ENCODE data around the gene CDK11A. TPM values are rescaled to one million over a fixed set of nuclear protein-coding genes. Genes with fewer than 3 reads are reported as not detected.
"Not testable (repeated sequence)": the region's sequence is repeated elsewhere in the genome, so short reads cannot be mapped to it uniquely, and the experiment has no call there.

The CDK11A gene
- total RNA-seq, 1 experiment from 2014 or later, result 2.6 TPM

DNA sequence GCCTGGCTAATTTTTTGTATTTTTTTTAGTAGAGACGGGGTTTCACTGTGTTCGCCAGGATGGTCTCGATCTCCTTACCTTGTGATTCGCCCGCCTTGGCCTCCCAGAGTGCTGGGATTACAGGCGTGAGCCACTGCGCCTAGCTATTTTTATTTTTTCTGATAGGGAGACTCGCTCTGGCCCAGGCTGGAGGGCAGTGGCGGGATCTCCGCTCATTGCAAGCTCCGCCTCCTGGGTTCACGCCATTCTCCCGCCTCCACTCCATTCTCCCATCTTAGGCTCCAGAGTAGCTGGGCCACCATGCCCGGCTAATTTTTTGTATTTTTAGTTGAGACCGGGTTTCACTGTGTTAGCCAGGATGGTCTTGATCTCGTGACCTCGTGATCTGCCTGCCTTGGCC is 1.9 kb upstream of the CDK11A start:
- not testable (repeated sequence) for DNase-seq (ENCODE audit: low read depth)

DNA sequence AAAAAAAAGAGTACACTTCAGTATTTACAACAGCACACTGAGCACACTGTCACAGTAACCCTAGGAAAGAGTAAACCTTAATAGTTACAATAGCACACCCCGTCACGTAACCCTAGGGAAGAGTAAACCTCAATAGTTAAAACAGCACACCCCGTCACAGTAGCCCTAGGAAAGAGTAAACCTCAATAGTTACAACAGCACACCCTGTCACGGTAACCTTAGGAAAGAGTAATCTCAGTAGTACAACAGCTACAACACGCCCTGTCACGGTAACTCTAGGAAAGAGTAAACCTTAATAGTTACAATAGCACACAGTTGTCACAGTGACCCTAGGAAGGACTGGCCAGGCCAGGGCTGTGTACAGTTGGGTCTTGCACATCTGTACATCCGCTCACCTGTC is 3.0 kb downstream of the CDK11A start:
- DNase-seq (ENCODE audit: low read depth), result no peak

DNA sequence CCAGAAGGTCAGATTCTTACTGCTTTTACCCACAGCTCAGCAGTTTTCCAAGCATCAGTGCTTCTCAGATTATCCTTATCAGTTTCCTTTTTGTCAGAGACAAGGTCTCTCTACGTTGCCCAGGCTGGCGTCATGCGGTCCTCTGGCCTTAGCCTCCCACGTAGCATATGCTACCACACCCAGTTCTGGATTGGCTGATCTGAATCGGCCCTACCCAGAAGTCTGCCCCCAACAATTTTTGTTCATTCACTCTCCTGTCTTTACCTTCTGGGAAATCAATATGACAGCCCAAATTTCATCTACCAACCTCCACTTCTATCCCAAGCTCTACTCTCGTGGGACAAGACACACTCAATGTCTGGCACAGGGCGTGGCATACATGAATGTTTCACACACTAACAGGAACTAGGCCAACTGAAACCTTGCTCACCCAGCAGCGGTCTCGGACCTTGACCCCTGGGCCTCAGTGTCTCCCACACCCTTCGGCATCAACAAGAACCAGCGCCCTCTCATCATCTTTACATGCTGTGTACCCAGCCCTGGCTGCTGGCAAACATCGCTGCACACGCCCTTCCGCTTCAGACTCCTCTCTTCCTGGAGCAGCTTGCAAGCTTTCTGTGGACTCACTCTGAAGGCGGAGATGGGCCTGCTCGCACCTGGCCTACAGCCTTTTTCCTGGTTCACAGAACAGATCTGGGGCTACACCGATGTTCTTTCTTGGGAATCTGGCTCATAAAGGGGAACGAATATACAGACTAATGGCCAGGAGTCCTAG is 8.9 kb downstream of the CDK11A start:
- not testable (repeated sequence) for DNase-seq (ENCODE audit: low read depth)

DNA sequence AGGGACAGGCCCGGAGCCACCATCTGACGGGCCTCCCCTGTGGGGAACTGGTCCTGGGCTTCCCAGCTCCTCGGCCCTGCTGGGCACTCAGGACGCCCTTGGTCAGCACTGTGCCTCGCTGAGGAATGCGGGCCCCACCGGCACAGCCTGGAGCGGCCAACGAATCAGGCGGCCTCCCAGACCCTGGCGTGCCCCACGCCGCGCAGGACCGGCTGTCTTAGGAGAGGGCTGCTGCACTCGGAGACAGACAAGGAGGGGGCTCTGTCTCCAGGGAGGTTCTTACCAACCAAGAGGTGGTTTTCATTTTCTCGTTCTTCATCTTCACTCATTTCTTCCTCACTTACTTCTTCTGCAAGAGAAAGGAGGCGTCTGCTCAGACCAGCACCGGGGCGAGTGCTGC is 16.3 kb downstream of the CDK11A start:
- not testable (repeated sequence) for DNase-seq (ENCODE audit: low read depth)

DNA sequence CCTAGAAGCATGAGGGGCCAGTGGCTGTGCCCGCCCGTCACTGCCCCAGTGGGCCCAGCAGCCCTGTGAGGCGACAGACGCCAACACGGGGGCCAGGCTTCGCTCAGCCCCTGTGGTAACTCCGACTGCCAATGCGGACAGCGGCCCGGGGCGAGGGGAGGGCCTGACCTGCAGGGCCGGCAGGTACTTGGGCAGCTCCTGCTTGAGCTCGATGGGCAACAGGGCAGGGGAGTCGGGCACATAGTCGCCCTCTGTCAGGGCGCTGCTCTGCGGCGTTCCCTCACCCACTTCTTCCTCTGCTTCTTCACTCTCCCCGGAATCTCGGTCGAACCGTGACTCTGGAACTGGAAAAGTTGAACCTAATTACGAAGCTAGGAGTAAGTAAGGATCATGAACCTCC is 16.9 kb downstream of the CDK11A start:
- DNase-seq (ENCODE audit: low read depth), result not testable (repeated sequence)

DNA sequence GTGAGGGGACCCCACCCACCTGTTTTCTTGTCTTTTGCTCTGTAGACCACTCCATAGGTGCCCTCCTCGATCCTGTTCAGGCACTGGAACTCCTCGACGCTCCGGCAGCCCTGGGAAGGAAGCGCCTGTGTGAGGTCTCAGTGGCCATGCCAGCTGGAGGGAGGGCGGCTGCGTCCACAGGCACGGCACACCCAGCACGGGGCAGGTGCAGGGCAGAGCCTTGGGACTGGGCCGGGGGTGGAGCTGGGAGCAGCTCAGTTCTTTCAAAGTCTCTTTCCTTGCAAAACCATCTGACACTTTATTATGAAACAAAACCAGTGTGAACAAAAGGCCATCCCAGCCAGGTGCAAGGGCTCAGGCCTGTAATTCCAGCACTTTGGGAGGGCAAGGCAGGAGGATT is 18.5 kb downstream of the CDK11A start:
- DNase-seq (ENCODE audit: low read depth), result not testable (repeated sequence)

DNA sequence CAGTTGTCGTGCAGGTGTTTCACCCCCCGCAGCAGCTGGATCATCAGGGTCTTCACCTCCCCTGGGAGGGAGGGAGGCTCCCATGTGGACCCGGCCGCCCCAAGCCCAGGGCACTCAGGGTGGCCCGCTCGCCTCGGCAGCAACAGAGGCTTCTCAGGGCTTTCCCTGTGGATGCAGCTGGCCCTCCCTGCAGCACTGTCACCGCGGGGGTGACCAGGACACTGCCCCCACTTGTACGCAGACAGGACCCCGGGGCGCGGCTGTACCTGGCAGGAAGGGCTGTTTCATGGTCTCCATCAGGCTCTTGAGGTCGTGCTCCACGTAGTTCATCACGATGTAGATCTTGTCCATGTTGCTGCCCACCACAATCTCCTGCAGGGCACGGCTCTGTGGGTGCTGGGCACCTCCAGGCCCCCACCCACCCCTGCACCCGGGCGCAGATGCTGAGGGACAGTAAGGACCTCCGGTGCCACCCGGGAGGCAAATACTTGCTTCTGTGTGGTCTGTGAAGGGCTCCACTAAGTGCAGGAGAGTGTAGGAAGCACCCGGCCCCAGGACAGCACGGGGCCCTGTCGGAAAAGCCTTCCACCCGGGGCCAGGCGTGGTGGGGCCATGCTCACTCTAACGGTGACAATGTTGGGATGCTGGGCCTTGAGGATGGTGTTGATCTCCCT is 19.7 kb downstream of the CDK11A start:
- not testable (repeated sequence) for DNase-seq (ENCODE audit: low read depth)

DNA sequence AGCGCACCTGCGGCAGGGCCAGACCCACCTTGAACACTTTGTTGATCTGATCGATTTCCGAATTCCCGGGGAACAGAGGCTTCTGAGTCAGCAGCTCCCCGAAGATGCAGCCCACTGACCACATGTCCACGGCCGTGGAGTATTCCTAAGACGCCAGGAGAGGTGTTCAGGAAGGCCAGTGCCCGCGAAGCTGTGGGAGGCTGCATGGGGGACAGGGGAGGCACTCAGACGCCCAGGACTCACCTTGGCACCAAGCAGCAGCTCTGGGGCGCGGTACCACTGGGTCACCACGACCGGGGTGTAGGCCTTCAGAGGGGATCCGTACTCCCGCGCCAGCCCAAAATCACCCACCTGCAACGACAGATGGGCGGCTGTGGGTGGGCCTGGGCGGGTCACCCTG is 20.4 kb downstream of the CDK11A start:
- DNase-seq (ENCODE audit: low read depth), result no peak

DNA sequence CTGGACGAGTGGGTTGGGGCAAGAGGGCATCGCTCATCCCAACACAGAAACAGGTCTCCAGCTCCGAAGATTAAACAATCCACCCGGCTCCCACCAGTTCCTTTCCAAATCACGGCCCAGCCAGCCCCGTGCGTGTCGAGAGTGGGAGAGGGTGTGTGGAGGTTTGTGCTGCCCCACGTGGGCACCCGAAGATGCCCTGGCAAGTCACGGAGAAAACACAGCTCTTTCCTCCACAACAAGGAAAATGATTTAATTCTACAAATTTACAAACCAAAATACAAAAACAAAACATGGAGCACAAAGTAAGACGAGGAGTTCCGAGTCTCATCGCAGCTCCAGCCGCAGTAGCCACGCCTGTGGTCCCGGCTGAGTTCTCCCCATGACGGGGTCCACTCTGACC is 21.7 kb downstream of the CDK11A start:
- DNase-seq (ENCODE audit: low read depth), result not testable (repeated sequence)

DNA sequence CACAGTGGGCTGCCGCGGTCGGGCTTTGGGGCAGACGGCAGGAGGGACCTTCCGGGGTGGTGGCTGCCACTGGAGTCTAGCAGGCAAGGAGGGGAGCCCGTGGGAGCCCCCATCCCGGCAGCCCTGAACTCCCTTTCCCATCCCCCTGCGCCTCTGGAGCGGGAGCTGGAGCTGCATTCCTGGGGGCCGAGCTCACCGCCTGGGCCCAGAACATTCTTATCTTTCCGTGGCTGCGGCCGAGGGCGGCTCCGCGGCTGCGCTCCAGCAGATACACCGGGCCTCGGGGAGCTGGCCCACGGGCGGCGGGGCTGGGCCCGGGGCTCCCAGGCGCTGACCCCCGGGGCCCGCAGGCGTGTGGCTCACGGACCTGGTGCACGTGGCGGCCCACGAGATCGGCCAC is 23.6 kb downstream of the CDK11A start:
- DNase-seq (ENCODE audit: low read depth), result not testable (repeated sequence)

DNA sequence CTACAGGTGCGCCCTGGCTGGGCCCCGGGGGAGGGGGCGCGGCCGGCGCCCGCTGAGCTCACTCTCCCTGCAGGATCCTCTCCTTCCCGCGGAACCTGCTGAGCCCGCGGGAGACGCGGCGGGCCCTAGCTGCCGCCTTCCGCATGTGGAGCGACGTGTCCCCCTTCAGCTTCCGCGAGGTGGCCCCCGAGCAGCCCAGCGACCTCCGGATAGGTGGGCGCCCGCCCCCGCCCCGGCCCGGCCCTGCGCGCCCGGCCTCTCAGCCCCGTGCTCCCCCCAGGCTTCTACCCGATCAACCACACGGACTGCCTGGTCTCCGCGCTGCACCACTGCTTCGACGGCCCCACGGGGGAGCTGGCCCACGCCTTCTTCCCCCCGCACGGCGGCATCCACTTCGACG is 24.1 kb downstream of the CDK11A start:
- DNase-seq (ENCODE audit: low read depth), result not testable (repeated sequence)

DNA sequence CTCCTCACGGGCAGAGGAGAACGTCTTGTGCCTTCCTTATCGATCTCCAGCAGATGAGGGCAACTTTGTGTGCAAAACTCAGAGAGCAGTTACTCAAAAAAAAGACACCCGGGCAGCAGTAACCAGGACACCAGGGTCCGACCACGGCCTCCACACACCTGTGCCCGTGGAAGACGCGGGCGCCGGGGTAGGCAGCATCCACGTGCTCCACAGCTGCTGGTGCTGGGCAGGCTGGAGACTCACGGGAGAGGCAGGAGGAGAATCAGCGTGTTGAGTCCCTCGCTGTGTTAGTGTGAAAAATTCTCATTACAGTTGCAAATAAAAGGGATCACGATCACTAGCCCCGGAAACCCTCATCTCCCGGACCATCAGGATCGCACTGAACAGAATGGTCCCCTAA is 25.1 kb downstream of the CDK11A start:
- DNase-seq (ENCODE audit: low read depth), result not testable (repeated sequence)

DNA sequence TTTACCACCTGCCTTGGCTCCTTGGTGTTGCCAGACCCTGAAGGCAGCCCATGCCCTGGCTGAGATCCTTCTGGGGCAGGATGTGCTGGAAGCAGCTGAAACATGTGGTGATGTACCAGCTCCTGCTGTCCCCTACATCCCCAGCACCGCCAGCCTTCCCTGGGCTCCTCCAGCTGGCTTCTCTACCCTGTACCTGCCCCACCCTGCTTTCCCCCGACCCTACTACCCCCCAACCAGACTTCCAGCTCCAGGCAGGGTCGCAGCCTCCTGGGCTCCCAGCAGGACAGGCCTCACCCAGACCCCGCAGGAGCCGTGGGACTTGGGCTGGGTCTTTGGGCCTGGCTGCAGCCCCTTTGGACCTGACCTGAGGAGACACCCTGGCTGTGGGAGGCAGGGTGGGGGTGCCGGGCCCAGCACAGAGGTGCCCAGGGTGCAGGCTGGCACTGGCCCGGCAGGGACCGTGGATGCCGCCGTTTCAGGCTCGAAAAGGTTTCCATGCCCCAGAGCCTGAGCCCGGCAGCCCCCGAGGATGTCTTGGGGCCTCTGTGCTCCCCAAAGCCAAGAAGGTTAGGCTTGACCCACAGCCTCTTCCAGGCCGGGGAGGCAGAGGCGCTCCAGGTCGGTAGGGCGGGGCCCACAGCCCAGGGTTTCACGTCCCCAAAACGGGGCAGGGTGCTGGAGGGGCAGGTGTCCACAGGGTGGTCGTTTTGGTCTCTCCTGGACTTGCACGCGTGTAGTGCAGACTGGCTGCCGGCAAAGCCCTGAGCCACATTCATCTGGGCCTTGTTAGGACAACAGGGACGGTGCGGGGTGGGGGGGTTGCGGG is 26.6 kb downstream of the CDK11A start:
- not testable (repeated sequence) for DNase-seq (ENCODE audit: low read depth)

DNA sequence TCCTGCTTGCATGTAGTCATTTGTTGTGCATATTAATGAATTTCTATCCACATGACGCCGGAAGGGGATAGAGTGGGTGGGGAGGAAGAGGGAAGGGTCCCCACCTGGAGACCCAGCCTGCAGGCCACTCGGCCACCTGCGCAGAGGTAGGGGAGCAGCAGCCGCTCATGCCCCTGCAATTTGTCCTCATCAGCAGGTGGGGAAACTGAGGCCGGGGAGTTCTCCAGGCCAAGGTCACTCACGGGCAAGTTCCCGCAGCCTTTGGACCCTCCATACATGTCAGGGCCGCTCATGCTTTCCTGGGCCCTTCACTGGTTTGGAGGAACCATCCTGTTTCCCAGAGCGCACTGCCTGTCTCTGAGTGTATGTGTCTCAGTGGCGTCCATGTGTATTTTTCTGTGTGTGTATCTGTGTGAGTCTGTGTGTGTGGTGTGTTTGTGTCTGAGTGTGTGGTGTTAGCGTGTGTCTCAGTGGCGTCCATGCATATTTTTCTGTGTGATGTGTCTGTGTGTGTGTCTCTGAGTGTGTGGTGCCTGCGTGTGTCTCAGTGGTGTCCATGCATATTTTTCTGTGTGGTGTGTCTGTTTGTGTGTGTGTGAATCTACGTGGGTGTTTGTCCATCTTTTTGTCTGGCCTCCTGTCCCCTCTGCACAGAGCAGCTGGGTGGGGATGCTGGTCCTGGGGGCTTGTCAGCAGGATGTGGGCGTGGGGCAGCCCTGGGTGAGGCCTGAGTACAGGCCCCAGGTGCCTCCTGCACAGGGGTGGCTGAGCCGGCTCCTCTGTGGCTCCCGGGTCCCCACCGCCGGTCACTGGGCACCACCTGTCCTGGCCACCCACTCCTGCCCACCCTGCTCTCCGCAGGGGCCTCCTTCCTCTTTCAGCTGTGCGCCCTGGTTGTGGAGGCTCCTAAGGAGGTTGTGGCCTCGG is 27.5 kb downstream of the CDK11A start:
- not testable (repeated sequence) for DNase-seq (ENCODE audit: low read depth)

DNA sequence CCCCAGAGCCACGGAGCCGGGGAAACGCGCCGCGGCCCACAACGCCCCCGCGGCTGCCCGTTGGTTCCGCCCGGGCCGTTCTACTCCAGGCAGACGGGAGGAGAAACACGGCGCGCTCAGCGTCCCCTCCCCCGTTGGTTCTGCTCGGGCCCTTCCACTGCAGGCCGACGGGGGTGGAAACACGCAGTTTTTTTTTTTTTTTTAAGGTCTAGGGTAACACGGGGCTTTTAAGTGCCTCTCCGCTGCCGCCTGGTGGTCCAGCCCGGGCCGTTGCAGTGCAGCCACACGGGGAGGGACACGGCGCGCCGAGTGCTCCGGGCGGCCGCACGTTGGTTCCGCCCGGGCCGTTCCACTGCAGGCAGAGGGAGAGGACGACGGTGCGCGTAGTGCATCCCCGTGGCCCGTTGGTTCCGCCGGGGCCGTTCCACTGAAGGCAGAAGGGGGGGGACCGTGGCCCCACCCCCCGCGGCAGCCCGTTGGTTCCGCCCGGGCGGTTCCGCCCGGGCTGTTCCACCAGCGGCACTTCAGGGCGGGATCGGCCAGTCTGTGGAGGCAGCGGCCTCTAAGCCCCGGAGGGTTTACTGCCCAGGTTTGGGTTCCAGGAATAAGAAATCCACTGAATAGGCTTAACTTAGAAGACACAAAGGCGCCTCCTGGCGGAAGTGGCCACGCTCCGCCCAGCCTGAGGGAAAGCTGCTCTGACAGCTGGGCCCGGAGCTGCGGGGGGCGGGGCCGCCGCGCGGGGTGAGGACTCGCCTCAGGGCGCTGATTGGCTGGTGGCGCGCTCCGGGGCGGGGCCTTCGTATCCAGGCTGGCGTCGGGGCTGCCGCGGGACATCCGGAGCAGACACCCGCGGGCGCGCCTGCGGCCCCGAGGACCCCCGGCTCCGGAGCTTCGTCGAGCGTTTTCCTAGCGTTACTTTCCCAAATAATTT is 31.2 kb downstream of the CDK11A start, which contains the start of gene SLC35E2B:
TSS of gene SLC35E2B (minus strand) at position 82 of the 934 bp plus-strand sequence. CDS start 16,096 bp downstream, outside the sequence.
- DNase-seq (ENCODE audit: low read depth), result peak; percentile 80

DNA sequence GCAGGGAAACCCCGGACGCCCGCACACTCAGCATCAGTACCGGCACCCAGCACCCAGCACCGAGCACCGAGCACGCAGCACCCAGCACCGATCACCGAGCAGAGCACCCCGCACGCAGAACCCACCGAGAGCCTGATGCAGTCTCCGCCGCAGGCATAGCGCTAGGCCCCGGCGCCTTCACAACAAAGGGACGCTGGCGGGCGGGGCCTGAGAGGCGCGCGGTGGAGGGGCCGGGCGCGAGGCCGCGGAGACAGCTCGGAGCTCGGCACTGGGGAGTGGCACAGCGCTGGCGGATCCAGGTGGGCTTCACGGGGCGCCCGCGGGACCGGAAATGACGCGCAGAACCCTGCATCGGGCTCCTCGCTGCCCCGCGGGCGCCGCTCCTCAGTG is 31.8 kb downstream of the CDK11A start:
- peak; percentile 68 for DNase-seq (ENCODE audit: low read depth)

DNA sequence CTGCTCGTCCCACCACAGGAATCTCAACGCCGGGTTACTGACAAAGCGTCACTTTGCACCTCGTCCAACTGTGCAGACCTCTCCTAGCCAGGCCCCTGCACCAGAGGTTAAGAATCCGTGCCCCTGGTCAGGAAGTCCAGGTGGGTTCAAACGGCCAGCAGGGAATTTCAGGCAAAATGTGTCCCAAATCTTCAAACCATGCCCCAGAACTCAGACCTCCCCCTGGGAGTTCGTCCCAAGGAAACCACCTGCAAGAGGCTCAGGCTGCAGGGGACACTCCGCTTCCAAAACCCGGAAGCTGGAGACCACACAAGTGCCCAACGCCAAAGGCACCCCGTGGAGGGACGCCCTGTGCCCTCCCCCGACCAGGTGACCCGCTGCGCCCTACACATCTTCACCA is 32.7 kb downstream of the CDK11A start:
- DNase-seq (ENCODE audit: low read depth), result not testable (repeated sequence)

DNA sequence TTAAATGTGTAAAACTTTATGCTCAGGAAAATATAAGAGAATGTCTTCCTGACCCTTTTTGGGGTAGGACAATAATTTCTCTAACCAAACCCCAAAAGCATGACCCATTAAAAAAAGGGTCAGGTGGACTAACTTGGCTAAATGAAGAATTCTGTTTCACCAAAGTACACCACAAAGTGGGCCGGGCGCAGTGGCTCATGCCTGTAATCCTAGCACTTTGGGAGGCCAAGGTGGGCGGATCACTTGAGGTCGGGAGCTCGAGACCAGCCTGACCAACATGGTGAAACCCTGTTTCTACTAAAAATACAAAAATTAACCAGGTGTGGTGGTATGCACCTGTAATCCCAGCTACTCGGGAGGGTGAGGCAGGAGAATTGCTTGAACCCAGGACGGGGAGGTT is 34.6 kb downstream of the CDK11A start:
- DNase-seq (ENCODE audit: low read depth), result not testable (repeated sequence)

DNA sequence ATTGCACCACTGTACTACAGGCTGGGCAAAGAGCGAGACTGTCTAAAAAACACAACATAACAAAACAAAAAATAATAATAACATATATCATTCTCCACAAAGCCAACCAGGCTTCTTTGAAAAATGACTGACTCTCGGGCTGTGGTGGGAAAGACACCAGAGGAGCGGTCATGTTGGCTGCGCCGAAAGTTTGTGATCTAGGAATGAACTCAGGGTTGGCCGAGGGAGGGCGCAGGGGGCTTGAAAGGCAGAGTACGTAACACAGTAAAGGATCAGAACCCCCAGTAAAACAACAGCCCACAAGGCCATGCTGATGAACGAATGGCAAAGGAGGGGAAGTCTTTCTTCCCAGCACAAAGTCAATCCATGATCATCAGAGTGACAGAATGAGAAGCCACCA is 36.3 kb downstream of the CDK11A start:
- no peak for DNase-seq (ENCODE audit: low read depth)
